Activated T-cell treated with anti-CD3 and anti-CD28 coated beads for 1 hour (primary cell): ENCODE measurements around the gene TTBK1.

Experiments used
- DNase-seq: peaks from one replicate; pipeline ENCODE4 v3.0.0-alpha.2; 2020; ENCODE audit warnings: low read depth

Gene TTBK1

DNA sequence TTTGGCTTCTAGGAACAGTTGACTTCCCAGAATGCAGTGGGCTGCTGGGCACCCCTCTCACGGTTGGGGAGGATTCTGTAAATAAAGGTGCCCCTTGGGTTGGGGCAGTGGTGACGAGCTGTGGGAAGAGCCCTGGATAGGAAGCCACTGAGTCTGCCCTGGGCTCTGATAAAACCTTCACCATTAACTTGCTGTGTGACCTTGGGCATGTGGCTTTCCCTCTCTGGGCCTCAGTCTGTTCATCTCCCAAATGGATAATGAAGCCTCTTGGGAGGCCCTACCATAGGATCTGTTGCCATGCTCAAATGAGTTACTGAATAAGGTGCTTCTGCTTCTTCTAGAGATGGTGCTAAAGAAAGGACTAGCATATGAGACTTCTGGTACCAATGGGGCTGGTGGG is 61.6 kb downstream of the TTBK1 start:
- no peak for DNase-seq

DNA sequence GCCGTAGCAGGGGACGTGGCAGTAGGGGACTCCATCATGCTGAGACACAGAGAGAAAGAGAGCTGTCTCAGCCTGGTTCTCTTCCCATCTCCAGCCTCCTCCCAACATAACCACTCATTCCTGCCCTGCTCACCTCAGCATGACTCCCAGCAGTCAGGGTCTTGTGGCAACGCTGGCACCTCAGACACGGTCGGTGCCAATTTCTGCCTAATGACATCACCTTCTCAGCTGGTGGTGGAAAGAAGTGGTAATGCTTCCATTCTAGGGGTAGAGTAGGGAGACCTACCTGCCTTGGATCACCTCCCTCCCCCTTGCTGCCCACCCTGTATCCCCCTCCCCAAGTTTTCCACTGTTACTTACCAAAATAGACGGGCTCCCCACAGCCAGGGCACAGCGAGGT is 62.8 kb downstream of the TTBK1 start:
- no peak for DNase-seq

DNA sequence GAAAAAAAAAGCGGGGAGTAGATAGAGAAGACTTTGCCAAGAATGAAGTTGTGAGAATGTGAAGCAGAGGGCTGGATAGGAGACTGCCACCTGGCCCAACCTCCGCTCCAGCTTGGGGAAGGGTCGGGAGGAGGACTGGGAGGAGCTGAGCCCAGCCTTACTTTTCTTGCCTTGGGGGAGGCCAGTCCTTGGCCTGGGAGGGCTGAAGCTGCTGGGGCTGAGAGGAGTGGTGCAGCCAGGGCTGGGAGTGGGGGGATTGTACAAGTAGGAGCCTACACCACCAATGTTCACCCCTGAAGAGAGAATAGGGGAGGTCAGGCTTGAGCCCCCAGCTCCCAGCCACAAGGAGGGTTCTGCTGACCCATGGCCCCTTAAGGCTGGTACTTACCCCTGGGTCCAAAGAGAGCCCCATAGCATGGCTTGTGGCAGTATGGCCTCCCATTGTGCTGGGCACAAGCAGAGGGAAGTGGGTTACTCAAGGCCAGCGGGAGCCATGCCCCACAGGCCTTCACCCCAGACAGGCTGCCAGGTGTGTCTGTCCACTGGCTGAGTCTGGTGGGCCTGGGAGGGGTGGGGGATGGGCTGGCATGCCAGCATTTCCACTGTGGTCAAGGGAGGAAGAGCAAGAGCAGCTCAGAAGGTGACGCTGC is 64.3 kb downstream of the TTBK1 start:
- DNase-seq, result no peak

DNA sequence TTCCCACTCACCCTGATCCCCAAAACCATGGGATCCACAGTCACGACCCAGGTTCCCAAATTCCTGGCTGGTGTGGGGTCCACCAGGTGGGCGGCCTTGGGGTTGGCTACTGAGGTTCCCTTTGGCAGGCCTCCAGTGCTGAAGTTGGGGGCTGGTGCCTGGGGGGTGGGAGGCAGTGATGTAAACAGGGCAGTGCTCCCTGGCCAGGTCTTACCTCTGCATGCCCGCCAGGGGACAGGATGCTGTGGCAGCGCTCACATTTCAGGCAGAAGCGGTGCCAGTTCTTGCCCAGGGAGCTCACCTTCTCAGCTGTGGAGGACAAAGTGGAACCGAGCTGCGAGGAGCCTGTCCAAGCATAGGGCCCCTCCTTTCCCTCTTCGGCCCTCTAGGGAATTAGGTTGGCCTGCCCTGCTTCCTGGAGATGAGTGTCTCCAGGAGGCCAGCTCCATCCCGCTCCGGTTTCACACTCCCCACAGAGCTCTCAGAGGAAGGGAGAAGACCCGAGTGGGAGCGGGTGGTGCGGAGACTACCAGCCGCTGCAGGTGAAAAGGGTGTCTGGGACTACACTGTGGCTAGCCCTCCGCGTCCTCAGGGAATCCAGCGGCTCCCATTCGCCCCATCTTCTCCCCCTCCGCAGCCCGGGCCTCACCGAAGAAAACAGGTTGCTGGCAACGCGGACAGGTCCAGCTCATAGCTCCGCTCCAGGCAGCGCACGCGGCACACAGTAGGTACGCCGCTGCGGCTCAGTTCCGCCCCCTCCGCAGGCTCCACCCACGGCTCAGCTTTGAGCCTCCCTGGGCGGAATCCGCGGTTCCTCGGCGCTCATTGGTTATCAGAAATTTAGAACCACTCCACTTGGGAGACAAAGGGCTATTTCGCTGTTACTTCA is 65.1 kb downstream of the TTBK1 start, which contains the start of gene CRIP3:
TSS of gene CRIP3 (minus strand) at position 726 of the 889 bp plus-strand sequence. CDS start at position 692, 34 bp downstream.
- DNase-seq, result peak; percentile 30

DNA sequence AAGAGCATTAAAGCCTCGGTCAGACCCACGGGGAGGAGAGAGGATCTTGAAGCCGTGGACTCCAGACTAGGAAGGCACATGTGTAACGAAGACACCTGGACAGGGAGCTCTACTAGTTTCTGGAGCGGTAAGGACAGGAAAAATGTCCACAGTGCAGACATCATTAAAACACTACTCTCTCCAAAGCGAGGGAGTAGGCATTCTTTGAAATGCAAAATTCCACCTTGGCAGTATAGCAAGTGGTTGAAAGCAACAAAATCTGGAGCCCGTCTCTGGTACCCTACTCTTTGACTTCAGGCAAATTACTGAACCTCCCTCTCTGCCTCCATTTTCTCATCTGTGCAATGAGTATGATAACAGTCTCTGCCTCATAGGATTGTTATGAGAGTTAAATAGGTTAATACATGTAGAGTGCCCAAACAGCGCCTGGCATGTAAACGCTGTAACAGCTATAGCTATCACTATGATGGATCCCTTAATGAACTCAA is 65.8 kb downstream of the TTBK1 start:
- no peak for DNase-seq

DNA sequence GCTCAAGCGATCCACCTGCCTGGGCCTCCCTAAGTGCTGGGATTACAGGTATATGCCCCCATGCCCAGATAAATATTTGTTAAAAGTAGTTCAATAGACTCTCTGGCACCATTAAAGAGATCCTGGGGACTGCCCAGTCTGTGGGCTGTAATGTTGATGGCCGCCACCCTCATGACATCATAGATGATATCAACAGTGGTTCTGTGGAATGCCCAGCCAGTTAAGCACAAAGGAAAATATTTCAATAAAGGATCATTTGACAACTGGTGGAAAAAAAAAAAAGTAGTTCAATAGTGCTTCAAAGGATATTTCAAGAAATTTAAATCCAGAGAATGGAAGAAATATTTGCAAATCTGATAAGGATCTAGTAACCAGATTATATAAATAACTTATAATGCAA is 66.9 kb downstream of the TTBK1 start:
- DNase-seq, result no peak

DNA sequence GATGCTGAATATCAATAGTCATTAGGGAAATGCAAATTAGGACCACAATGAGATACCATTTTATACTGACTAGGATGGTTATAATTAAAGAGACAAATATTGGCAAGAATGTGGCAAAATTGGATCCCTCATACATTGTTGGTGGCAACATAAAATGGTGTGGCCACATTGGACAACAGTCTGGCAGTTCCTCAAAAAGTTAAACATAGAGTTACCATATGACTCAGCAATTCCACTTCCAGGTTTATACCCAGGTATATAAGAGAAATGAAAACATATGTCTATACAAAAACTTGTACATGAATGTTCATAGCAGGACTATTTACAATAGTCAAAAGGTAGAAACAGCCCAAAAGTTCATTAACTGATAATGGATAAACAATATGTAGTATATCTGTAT is 67.3 kb downstream of the TTBK1 start:
- DNase-seq, result no peak

DNA sequence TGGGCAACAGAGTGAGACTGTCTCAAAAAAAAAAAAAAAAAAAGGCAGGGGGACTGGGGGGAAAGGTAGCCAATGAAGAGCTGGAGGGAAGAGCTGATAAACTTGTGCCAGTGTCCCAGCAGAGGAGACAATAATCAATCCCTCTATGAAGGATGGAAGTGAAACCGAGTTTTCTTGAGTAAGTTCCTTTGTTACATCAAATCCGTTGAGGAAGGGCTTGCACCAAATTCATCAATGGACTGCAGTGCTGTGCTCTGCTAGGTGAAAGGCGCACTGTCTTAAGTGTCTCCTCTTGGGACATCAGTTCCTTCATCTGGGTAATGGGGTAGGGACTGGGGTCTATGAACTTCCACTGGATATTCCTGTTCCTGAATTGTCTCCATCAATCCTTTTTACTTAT is 68.4 kb downstream of the TTBK1 start:
- no peak for DNase-seq

DNA sequence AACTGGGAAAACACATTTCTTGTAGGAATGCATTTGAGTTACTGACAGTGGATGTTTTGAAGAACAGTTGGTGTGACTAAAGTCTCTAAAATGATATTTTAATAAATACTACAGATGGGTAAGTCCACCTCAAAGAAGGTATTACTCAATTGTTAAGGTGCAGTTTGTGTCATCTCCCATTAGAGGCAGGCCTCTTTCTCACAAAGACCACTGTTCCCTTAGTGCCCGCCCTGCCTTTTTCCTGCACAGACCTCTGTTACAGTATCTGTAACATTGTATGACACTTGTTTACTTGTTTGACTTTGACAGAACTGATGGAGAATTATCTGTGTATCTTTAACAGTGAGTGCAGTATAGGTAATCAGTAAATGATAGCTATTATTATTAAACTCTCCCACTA is 70.5 kb downstream of the TTBK1 start:
- DNase-seq, result no peak

DNA sequence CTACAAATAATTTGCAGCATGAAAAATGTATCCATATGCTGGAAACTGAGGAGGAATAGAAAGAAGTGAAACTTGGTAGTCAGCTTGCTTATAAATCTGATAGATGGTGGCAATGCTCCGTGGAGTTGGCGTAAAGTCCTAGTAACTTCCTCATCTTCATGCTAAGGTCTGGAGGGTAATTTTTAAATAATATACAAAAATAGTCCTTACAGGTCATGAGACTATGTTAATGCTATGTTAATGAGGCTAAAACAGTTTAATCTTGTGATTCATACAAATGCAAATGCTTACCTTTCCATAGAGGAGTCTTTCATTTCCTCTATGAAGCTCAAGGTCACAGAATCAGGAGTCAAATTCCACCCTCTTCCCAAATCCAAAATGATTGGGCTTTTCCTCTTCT is 74.7 kb downstream of the TTBK1 start:
- DNase-seq, result no peak

DNA sequence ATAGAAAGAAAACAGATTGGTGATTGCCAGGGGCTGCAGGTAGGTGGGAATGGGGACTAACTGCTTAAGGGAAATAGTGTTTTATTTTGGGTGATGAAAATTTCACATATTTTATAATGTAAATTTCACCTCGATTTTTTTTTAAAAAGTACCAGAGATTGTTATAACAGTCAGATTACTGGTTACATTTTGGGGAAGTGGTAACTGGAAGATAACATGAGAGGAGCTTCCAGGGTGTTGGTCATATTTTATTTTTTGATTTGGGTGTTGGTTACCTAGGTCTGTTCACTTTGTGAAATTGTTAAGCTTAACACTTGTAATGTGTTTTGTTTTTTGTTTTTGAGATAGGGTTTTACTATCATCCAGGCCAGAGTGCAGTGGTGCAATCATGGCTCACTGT is 82.6 kb downstream of the TTBK1 start:
- DNase-seq, result no peak

DNA sequence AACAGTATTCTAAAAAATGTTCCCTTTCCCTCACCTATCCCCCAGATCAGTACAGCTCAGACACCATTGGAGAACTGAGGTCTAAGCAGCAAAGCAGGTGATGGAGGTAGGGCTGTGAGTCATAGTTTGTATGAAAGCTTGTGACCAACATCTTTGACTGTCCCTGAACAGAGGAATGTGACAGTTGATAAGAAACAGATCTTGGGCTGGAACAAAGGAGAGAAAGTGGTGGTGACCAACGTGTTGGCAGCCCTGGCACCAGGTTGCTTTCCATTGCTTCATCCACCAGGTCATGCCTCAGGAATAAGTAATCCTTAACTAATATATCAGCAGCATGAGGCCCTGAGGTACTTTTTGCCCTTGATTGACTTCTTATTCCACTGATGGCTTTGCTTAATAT is 85.2 kb downstream of the TTBK1 start:
- no peak for DNase-seq

DNA sequence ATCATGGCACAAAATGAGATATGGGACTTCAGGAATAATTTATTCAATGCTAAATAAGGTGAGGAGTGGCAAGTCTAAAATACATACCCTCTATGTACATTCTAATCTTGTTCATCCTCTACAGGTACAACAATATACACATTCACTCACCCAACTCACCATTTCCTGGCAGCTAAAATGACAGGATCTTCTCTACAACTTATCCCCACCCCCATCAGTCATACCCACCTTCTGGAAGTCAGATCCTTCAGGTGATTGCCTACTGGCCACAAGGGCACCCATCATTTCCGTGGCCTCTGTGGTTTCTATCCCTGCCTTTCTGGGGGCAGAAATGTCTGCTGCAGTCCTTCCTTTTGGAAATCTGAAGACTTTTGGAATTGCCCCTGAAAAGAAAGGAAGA is 88.2 kb downstream of the TTBK1 start:
- DNase-seq, result no peak

DNA sequence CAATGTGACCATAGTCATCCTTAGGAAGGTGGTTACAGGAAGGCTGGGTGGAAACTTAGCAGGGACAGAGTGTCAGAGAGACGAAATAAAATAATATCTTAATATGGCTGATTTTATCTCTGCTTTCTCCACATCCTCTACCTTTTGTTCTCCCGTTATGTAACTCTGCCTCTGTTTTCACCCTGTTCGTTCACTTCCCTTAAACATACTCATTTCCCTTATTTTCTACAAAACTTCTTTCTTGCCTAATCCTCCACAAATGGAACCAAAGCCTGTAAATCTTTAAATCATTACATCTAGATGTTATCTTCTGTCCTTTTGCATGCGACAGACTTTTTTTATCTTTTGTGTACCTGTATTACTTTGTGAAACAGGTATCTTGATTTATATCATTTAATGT is 88.6 kb downstream of the TTBK1 start:
- no peak for DNase-seq

DNA sequence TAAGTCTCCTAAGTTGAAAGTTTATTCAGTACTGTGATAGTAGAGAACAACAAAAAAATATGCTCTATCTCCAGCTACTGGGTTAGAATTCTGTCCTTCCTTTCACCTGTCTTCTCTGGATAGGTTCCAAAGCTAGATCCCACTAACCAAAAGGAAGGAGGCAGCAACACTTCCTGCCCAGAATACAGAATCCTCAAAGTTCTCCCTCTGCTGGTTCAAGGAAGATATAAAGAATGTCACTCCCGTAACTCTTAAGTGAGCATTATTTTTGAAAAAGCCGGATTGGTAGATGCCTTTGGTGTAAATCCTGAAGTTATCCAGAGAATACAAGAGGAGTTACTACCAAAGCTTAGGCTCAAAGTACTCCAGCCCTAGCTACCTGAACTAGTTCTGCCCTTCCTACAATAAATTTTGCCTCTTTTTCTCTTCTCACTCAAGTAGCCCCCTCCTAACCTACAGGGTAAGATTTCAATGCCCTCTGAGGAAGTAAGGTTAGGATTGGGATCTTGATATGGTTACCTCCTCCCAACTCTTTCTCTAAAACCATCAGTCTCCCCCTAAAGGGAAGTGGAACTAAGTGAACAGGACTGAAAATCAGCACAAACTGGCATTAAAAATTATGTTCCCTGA is 91.3 kb downstream of the TTBK1 start:
- DNase-seq, result no peak

DNA sequence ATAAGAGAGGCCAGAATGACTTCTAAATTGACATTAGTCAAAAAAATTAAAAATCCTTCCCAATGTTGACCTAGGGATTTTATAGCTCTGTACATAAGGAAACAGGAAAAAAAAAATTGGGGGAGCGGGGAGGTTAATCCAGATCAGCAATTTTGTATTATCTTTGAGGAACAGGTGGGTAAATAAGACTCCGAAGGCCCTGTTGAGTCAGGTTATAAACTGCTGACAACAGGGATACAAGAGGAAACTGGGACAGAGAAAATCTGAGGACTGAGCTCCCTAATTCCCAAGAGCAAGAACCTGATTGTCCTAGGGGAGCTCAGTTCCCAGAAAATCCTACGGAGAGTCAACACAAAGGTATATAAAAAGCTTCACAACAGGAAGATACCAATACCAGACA is 92.2 kb downstream of the TTBK1 start:
- DNase-seq, result no peak

DNA sequence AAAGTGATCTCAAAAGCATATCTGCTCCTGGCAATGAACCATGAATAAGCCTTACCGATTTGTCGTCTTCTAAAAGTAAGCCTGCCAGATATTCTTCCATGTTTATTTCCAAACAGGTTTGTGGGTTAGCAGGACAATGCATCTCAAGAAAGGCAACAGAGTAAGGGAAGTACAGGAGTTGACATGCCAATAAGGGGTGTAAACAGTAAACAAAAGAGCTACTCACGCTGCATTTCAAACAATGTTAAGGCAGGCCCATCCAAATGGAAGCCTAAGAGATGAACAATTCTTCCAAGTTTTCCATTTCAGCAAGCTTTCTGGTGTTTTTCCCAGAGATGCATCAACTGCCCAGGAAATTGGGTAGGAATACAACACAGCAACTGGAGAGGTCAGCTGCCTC is 93.1 kb downstream of the TTBK1 start:
- DNase-seq, result no peak
